ENCODE results near the gene EIF2A.

EIF2A gene

DNA sequence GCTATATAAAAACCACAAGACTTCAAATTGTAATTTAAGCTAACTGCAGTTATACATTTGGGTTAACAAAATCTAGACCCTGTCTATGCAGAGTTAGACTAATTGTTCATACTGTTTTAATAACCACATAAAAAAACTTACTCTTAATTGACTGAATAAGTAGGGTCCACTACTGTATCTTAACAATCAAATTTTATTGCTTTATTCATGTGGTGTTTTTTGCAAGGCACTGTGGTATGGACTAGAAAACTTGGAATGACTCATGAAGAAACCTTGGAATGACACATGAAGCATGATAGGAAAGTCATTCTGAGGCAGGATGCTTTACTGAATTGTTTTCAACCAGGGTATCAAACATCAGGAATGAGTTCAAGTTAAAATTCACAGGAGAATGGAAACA is 2.5 kb upstream of the EIF2A start:
- DNase-seq, result peak; percentile 72

DNA sequence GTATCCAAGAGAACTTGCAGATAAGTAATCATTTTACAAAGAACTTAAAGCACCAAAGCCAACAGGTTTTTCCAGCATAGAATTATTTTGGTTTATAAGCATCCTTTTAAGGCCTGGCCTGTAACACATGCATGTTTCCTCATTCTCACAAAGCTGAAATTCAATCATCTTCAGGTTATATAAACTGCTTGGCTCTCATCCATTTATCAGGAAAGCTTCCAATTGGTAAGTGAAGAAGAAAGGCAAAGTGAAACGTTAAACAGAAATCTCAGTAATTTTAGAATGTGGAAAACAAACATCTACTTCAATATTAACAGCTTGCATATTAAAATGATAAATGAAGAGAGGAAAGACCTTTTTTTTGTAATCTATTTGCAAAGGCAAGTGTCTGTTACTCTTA is 1.9 kb upstream of the EIF2A start:
- no peak for DNase-seq

DNA sequence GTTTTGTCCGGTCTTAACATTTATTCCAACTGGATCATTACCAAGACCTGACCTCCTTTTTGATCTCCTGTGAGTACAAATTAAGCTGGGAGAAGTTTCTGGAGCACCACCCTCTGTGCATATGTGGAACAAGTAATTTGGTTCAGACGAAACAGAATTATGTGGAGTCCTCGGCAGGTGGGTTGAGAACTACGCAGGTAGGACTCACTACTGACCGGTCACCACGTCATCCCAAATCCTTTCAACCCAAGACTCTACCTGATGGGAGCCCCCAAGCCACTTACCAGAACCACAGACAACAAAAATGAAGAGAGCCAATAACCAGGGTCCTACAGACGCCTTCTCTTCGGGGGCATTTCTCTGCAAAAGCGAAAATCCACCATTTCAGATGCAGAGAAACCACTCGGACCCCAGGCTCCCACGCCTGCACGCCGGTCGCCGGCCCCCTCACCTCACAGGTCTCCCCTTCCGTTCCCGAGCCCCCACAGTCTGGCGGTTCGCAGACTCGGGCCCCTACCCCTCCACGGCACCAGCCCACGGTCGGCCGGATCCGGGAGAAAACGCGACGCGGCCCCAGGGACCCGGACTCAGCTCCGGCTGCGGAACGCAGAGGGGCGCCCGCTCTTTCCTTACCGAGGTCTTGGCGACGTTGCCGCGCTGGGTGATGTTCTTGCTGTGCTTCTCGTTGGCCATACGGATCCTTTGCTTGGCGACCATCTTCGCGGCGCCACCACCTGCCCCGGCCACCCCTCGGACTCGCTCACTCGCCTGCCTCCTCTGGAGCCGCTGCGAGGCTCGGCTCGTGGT is 965 bp upstream of the EIF2A start:
- DNase-seq, result no peak

DNA sequence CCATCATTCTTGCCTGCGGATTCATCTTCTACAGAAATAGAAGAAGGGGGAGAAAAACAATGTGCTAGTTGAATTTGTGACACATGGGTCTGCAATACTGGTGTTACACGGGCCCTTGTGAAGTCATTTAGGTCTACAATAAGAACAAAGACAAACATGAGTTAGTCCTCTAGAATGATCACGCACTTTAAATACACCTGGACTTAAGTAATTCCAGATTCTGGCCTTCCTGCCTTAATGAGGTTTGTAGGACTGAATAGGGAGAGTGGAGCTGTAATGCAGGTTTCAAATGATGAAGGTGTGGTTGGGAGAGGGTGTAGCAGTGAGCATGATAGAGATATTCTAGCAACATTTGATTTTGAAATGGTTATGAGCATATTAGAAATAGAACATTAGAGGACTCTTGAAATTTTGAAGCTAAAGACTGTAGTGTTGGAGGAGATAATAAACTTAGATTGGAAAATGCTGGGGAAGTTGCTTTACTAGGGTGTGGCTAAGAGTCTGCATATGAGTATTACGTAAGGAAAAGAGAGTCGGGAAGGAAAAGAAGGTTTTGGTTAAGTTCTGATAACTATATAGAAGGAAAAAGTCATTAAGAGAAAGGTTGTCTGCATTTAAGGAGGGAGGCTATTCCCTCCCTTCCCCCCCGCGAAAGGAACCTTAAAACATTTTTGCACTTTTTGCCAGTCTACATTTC is 606 bp downstream of the EIF2A start:
- peak; percentile 67 for DNase-seq

DNA sequence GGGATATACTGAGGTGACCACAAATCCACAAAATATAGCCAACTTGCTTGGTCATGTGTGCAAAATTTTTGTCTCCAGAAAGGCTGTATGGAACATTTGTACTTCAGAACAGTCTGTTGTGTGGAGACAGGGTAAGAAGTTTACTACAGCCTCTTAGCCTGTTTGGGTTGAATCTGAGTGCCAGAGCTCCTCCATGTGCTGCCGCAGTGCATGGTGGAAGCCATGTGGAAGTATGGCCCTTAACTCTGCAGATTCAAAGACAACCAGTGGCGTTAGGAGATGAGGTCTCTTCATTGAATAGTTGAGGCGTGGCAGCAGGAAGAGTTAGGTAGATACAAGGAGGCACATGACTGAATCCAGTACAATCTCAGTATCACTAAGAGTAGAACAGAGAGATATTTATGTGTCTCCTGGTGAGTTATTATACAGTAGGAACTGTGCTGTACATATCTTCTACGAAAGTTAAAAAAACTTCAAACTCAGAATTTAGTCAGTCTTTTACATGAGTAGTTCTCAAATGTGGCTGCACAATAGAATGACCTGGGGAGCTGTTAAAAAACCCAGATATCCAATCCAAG is 9.4 kb downstream of the EIF2A start:
- no peak for DNase-seq

DNA sequence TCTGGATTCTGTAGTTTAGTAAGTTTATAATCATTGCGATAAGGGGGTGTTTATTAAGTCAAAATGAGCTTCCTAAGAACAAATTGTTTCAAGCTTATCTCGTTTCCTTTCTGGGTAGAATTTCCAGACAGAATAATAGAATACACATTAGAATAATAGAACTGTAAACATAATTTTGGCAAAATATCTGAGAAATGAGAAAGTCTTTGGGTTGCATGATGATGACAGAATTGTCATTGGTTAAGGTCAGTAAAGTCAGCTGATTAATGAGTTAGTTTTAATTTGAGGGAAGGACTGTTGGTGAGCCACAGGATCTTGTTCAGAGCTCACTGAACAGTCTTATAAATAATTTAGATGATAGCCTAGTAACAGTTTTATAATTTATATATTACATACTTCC is 10.2 kb downstream of the EIF2A start:
- no peak for DNase-seq

DNA sequence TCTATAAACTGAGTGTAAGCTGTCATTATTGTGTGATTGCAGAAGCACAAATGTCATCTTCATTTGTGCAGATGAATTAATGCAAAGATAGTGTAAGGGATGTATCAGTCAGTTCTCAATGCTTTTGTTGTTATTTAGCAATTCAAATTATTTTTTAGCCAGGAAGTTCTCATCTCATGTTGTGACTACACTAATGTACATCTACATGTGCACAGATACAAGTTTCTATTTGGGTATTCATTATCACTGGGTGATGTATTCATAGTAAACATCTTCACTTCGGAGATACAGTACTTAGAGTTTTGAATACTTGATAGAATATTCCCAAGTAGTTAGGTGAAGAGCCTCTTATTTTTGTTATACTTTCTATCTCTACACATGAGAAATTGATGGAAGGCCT is 11.1 kb downstream of the EIF2A start:
- no peak for DNase-seq

DNA sequence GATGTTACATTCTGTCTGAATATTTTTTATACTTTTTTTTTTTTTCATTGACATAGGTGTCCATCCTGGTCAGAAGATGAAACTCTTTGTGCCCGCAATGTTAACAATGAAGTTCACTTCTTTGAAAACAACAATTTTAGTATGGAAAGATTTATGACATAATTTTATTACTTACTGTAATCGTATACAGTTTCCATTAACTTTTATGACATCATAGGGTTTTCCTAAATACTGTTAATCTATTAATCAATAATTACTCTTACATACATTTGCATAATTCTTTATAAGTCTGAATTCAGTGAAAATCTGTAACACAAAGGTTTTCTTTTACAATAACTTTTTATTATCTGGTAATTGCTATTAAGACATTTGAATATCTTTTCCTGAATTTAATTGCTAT is 17.7 kb downstream of the EIF2A start:
- DNase-seq, result no peak

DNA sequence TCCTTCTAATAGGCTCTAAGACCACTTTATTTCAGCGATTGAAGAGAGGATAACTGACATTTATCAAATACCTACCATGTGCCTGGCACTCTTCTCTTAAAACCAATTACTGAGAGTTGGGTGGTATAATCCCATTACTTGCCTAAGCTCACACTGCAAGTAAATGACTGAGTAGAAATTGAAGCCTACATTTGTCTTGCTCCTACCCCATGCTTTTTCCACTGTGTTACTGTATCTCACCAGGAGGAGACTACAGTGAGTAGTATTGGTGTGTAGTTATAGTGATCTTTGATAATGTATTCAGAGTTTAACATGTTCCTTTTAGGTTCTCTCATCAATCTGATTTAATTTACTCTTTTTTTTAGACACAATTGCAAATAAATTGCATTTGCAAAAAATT is 20.7 kb downstream of the EIF2A start:
- no peak for DNase-seq

DNA sequence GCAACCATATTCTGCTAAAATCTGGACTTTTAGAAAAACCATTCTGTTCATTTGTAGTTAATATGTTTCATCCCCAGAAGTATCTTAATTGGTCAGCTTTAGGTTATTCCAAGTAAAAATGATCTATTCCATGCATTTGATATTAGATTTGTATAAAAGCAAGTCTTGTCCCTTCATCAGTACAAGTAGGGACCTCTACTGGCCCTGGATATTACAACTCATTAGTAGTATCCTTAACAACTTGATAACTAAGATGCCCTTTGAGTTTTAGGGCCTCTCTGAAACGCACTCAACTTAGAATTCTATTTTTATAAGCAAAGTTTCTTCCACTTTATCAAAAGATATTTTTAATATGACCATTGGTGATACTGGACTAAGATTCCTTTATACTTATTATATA is 31.3 kb downstream of the EIF2A start:
- peak; percentile 5 for DNase-seq

DNA sequence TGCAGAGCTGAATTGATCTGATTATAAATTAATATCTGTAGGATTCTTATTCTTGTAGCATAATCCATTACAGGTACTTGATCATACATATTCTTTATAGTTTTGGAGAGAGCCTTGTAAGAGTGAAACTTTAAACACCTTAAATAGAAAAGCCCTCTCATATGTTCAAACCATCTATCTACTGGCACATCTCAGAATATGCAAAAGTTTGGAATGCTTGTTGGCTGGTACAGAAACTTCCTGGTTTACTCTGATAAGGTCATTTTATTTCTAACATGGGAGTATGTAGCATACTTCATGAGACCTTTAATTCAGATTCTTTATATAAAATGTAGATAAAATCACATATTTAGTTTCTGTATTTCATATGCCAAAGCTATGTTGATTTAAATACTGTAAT is 34.6 kb downstream of the EIF2A start:
- DNase-seq, result no peak

DNA sequence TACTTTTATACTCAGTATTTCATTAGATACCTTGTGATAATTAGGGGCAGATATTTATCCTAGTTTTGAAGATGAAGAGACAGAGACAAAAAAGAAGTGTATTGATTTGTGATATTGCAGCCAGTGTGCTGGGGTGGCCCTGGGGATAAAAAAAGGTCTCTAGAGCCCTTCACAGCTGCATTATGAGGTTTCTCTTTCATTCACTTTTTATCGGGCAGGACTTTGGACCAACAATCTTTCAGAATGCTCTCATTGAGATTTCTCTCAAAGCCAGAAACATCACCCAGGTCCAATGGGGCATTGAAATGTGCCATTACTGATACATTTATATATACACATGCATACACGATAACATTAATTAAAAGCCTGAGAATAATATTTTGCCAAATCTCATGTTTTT is 36.0 kb downstream of the EIF2A start:
- no peak for DNase-seq

DNA sequence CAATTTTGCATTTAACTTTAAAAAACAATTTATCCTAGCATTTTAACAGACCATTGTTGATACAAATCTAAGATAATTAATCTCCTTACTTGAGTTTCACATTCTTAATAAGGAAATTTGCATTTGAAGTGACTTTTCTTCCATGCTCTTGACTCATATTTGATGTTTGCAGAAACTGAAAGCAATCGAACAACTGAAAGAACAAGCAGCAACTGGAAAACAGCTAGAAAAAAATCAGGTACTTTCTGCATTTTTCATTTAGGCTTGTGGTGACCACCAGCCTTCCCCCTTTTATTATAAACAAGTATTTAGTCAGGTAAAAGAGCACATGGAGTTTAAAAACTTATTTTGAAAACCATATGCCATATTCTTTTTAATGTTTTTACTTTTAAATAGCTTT is 36.4 kb downstream of the EIF2A start:
- DNase-seq, result no peak

DNA sequence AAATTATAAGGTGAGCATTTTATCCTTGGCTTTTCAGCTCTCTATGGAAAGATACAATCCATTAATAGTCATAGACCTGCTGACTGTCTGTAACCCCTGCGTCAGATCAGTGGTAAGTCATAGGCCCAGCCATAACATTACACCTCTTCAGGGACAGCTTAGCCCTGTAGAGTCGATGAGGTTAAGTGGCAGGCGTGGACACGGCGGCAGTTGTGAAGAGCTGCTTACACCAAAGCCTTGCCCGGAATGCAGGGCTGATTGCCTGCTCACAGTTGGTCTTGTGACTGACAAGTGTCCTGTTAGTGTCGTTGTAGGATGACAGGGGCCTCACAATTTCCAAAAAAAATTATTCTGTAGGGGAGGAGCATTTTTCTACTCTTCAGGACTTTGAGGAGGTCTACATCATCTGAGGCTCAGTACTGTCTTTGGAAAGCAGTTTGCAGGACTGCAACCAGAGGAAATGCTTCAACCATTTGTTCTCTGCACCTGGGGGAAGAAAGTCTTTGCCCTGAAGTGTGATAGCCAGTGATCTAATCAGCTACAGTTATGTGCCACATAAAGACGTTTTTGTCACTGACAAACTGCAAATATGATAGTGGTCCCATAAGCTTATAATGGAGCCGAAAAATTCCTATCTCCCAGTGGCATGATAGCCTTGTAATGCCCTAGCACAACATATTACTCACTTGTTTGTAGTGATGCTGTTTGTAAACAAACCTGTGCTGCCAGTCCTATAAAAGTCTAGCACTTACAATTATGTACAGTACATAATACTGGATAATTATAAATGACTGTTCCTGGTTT is 41.6 kb downstream of the EIF2A start:
- DNase-seq, result no peak

DNA sequence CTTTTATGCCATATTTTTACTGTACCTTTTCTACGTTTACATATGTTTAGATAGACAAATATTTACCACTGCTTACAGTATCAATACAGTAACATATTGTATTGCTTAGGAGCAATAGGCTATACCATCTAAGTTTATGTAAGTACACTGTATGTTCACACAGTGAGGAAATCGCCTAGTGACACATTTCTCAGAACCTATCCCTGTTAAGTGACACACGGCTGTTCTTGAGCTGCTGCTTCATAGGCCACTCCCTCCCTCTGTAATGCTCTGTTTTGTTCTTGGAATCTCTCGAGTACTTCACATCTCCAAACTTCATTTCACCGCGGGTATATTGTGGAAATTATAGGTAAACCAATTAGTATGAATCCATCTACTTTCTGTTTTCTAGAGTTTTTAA is 43.2 kb downstream of the EIF2A start:
- DNase-seq, result no peak

DNA sequence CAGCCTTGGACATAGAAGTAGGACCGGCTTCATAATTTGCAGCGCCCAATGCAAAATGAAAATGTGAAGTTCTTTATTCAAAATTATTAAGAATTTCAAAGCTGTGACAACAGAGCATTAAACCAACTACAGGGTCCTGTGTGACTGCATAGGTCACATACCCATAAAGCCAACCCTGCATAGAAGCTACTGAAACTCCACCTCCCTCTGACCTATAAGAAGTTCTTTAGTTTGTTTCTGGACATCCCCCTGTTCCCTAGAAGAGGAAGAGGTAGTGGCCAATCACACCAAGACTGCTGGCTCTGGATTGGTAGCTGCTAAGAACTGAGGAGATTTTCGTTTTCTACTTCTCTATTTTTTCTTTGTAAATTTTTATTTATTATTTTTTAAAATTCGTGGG is 47.6 kb downstream of the EIF2A start:
- DNase-seq, result no peak

DNA sequence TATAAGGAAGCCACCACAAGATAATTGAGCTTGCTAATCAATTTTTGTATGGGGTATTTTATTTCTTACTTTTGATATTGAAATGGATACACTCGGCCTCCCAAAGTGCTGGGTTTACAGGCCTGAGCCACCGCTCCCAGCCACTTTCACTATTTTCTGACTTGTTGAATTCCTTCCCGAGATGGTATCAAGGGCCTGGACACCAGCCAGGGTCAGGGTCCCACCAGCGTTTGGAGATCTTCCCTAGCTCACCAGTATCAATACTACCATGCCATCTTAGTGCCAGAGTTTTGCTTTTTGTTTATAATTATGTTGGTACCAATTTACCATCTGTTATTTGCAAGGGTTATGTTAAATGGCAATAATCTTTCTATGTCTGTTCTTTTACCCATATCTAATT is 51.1 kb downstream of the EIF2A start:
- no peak for DNase-seq

DNA sequence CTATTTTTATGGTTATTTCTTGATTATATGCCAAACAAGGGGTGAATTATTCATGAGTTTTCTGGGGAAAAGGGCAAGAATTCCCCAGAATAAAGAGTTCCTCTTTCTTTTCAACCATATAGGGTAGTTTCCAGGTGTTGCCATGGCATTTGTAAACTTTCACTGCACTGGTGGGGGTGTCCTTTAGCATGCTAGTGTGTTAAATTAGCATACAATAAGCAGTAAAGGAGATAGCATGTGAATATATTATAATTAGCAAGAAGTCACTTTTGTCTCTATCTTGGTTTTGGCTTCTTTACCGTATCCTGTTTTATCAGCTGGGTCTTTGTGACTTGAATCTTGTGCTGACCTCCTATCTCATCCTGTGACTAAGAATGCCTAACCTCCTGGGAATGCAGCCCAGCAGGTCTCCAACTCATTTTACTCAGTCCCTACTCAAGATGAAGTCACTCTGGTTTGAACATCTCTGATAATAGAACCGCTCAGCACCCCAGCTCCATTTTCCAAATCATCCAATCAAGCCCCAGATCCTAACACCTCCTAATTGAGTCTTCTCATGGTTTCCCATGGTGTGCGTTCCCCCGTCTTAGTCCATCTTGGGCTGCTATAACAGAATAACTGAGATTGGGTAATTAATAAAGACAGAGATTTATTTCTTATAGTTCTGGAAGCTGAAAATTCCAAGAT is 53.2 kb downstream of the EIF2A start:
- DNase-seq, result peak; percentile 77

DNA sequence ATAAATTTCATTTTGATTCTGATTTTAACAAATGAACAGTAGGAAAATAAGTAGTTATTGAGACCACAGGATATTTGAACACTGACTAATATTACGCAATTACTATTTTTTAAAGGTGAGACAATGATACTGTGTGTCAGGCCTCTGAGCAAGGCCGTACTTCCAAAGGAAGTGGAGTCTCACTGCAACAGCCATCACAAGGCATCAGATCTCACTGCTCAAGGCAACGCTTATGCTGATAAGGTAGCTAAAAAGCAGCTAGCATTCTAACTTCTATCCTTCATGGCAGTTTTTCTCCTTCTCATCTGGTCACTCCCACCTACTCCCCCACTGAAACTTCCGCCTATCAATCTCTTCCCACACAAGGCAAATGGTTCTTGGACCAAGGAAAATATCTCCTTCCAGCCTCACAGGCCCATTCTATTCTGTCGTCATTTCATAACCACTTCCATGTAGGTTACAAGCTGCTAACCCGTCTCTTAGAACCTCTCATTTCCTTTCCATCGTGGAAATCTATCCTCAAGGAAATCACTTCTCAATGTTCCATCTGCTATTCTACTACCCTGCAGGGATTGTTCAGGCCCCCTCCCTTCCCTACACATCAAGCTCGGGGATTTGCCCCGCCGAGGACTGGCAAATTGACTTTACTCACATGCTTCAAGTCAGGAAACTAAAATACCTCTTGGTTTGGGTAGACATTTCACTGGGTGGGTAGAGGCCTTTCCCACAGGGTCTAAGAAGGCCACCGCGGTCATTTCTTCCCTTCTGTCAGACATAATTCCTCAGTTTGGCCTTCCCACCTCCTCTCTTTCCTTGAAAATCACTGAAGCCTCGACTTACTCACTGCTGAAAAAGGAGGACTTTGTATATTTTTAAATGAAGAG is 54.3 kb downstream of the EIF2A start:
- DNase-seq, result peak; percentile 43

DNA sequence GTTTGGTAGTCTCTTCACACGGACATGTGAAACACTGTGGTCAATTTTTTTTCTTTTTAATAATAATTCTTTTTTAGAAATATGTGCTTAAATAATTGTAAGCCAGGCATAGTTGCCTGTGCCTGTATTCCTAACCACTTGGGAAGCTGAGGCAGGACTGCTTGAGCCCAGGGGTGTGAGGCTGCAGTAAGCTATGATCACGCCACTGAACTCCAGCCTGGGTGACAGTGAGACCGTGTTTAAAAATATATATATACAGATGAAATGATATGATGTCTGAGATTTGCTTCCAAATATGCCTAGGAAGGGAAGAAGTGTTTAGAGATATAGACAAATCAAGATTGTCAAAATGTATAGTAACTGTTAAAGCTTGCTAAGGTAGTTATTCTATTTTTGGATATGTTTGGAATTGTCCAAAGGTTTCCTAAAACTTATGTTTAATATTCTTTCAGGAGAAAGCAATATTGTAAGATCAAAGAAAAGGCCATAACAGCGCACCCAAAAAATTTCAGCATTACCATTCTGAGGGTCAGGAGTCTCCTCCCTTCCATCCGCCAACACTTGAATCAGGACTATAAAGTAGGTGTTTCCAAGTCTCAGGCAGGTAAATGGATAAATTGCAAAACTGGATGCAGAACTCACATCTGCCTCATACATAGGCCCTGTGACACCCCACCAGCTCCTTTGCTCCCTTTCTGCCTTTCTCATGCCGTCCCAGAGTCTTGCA is 56.0 kb downstream of the EIF2A start:
- DNase-seq, result no peak
